NOMO-1 treated with DMSO at 0.1 percent for 48 hours (cell line): ENCODE data around the gene ZBTB1.
"Not testable (repeated sequence)": the region's sequence is repeated elsewhere in the genome, so short reads cannot be mapped to it uniquely, and the experiment has no call there.

ENCODE experiments used
- DNase-seq: peaks from one replicate; lab custom pipeline; 2025; ENCODE audit not compliant: unreplicated experiment; lab: John Stamatoyannopoulos, UW

Gene ZBTB1

GRCh38 chr14:64522591-64523355, 18.2 kb downstream of the ZBTB1 start:
- DNase-seq, result no peak

GRCh38 chr14:64525354-64525753, 20.8 kb downstream of the ZBTB1 start:
- no peak for DNase-seq

GRCh38 chr14:64531567-64531966, 27.0 kb downstream of the ZBTB1 start:
- no peak for DNase-seq

GRCh38 chr14:64536488-64537245, 32.1 kb downstream of the ZBTB1 start:
- peak; percentile 67 for DNase-seq

- DNase-seq, result peak; percentile 95
These were observed 35.9 kb downstream of the ZBTB1 start, which contains the start of gene HSPA2 for GRCh38 chr14:64540208-64541202. HSPA2 (plus strand) TSS chr14:64540741; CDS start chr14:64540850, 109 bp downstream.

GRCh38 chr14:64541261-64541971, 36.8 kb downstream of the ZBTB1 start:
- DNase-seq, result no peak

GRCh38 chr14:64541972-64542835, 37.6 kb downstream of the ZBTB1 start:
- no peak for DNase-seq

- no peak for DNase-seq
These were observed 38.2 kb downstream of the ZBTB1 start for GRCh38 chr14:64542836-64543201.

- no peak for DNase-seq
These were observed 40.2 kb downstream of the ZBTB1 start for GRCh38 chr14:64544607-64545312.

- no peak for DNase-seq
These were observed 44.4 kb downstream of the ZBTB1 start for GRCh38 chr14:64549016-64549415.

- DNase-seq, result peak; percentile 45
These were observed 45.4 kb downstream of the ZBTB1 start, which contains the start of gene PPP1R36 for GRCh38 chr14:64549791-64550620. PPP1R36 (plus strand) TSS chr14:64549961; CDS start chr14:64549998, 37 bp downstream.

GRCh38 chr14:64550621-64551333, 46.2 kb downstream of the ZBTB1 start:
- no peak for DNase-seq

- DNase-seq, result no peak
These were observed 50.0 kb downstream of the ZBTB1 start for GRCh38 chr14:64554556-64554955.

- peak; percentile 22 for DNase-seq
These were observed 52.0 kb downstream of the ZBTB1 start for GRCh38 chr14:64556526-64556925.

GRCh38 chr14:64558216-64558615, 53.6 kb downstream of the ZBTB1 start:
- DNase-seq, result not testable (repeated sequence)

GRCh38 chr14:64561631-64562030, 57.1 kb downstream of the ZBTB1 start:
- DNase-seq, result no peak

- DNase-seq, result no peak
These were observed 57.9 kb downstream of the ZBTB1 start for GRCh38 chr14:64562436-64562835.
